Right kidney (tissue), 1 donor: Measurements from ENCODE around the gene SMIM1.
"Not testable (repeated sequence)": the region's sequence is repeated elsewhere in the genome, so short reads cannot be mapped to it uniquely, and the experiment has no call there.

ENCODE experiments used
- DNase-seq: peaks from one replicate; pipeline ENCODE4 v3.0.0-alpha.2; 2016

Gene SMIM1

DNA sequence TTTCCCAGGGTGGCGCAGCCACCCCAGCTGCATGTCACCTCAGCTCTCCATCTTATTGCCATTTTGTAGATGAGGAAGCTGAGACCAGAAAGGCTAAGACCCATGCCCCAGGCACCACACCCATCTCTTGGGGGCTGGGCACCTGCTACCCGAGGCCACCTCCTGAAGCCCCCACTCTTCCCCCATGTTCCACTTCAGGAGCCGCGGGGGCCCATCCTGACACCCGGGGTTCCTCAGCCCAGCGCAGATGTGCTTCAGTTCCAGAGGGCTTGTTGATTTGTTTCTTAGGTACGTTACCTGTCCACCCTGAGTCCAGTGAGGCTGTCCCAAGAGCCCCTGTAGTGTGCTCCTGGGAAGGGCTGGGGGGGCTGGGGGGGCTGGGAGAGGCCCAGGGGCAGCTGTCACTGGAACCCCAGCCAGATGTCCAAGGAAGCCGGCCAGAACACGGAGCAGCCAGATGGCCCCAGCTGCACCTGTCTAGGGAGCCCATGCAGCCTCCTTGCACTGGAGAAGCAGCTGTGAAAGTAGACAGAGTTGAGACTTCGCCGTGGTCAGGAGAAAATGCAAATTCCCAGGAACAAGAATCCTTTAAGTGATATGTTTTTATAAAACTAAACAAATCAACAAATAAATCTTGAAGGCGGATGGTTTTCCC is 37.4 kb upstream of the SMIM1 start:
- DNase-seq: no peak

DNA sequence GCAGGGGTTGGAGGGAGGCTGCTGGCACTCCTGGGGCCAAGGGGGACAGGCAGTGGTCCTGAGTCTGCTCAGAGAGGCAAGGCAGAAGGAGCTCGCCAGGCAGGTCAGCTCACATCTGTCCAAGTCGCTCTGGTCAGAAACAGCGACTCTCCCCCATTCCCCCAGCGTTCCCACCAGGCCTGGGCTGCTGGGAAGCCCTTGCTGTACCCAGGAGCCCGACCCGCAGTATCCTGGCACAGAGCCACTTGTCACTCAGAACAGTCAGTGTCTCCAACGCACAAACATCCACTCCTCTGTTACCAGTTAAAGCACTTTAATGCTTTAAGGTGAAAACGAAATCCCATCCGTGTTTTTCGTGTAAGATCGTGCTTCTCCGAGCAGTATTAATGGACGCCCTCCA is 36.9 kb upstream of the SMIM1 start:
- no peak for DNase-seq

DNA sequence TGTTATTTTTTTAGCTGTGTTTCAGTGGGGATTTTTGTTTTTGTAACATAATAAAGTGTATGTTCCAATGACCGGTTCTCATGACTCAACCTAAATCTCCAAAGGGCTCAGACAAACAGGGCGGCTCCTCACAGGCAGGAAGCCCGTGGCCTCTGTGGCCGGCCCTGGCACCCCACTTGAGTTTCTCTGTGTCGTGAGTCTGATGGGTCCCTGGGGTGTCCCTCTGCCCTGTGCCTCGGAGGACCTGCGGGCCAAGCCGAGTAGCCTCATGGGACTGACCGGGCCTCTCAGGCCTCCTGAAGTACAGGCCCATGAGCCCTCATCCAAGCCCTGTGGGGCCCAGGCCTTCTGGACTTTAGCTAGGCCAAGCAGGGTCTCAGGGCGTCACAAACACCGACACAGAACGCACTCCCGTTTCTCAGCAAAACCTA is 36.4 kb upstream of the SMIM1 start:
- no peak for DNase-seq

DNA sequence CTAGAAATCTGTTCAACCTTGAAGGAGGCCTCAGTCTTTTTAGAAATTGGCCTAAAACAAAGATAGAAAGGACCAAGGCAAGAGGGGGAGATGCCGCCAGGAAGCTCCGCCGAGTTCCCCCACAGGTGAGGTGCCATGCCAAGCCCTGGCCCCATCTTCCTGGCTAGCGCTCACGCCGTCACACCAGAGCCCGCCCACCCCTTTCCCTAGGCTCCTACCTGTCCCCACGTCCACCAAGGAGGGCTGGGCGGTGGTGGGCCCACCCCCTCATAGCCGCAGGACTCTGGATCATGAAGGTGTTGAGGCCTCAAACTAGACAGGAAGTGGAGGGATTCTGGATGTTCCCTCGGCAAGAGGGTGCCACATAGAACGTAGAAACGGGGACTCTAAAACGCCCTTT is 35.8 kb upstream of the SMIM1 start:
- DNase-seq: no peak

DNA sequence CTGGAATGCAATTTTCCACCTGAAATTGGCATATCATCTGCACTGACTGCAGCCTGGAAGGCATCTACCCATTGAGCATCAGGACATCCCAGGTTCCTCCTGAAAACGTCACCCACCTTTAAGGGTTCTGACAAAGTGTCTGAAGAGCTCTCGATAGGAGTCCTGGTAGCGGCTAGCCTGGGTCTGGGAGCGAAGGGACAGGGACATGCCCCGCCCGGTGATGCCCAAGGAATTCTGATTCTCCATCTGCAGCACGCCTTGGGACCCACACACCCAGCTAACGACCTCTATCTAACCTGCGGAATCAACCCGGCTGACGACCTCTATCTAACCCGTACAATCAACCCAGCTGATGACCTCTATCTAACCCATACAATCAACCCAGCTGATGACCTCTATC is 33.6 kb upstream of the SMIM1 start:
- DNase-seq: no peak

DNA sequence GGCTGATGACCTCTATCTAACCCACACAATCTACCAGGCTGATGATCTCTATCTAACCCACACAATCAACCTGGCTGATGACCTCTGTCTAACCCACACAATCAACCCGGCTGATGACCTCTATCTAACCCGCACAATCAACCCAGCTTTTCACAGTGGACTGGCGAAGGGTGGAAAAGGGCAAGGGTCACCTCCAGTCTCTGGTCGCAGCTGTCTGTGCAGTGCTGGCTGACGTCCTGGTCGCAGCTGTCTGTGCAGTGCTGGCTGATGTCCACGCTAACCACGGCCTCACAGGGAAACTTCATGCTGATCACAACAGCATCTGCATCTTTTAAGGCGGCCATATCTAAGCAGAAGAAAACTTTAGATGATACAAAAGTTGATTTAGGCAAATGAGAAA is 32.5 kb upstream of the SMIM1 start:
- no peak for DNase-seq

DNA sequence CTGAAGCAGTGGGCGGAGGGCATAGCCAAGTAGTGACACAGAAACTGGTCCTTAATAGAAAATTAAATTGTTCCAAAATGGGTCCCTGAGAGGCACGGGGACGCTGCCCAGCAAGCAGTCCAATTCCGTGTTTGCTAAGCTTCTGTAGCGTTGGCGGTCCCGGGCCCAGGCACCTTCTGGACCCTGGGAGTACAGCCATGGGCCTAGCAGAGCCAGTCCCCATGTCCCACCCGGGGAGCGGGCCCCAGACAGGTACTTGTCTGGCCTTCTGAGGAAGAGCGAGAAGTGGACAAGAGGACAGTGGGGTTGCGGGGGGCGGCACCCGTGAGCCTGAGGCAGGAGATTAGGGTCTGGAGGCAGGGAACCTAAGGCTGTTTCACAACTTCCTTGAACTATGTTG is 31.8 kb upstream of the SMIM1 start:
- no peak for DNase-seq

DNA sequence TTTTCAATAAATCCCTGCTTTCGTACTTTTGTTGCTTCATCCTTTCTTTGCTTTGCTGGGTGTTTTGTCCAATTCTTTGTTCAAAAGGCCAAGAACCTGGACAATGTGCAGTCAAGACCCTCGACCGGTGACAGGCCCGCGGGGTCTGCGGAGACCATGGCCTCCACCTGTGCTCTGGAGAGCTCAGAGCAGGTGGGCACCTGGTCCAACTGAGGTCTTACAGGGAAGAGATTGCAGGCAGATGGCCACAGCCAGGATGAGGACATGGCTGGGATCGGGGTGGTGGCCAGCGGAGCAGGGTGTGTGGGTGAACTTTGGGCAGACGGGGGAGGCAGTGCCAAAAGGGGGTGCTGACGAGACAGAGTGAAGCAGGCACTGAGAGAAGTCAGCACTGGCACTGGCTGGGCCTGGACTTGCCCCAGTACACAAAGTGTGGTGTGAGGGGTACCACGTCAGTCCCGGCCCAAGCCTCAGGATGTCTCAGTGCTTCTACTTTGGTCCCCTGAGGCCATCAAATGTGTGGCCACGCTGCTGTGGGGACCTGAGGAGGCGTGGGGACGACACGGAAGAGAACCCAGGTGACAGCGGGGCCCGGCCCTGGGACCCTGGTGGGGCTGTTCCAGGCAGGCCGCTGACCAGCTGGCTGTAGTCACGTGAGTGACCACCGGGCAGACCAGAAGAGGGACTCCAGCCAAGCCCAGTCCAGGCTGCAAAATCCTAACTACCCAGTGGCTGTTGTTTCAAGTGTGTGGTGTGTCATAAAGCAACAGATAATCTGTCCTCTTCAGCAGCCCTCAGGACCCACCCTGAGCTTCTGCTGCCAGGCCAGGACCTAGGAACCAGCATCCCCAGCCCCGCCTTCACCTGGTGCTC is 30.7 kb upstream of the SMIM1 start:
- DNase-seq: no peak

DNA sequence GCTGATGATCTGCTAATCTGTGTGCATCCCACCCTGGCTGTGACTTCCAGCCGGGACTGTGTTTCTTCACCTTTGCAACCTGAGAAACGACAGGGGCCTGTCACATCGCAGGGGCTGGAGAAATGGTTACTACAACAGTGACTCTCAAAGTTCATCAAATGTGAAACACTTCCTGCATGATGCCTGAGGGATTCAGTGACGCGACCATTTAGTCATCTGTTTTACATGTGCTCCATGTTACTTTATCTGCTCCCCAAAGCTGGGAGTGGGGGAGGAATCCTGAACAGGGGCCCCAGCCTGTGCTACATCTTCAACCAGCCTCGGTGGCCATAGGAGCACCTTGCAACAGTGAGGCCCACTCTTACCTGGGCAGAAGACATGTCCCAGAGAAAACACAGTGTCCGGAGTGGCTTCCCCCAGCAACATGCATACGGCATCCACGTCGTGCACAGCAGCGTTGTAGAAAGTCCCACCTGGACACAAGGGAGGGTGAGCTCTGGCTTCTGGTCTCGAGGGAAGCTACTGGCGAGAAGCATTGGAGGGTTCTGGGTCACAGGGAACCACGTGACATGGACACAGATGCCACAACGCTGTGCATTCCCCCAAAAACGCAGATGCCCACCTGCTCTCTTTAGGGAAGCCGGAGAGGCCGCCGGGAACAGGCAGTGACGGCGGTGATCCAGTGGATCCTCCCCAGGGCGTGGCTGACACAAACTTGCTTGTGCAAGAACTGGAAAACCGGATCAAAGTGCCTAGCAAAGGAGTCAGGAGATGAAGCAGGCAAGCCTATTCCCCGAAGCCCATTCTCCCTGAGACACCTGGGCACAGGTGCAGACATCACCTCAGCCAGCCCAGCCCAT is 29.9 kb upstream of the SMIM1 start:
- DNase-seq: no peak

DNA sequence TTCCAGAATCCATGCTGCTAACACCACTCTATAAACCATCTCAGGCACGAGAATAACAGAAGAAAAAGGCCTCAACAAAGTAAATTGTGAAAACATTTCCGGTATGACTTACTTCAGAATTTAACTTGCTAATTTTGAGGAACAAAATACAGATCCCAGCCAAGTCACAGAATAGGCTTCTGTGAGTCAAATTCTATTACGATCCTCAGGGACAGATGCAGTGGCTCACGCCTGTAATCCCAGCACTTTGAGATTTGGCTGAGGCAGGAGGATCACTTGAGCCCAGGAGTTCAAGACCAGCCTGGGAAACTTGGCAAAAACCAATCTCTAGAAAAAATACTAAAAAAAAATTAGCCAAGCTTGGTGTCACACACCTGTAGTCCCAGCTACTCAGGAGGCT is 29.1 kb upstream of the SMIM1 start:
- no peak for DNase-seq

DNA sequence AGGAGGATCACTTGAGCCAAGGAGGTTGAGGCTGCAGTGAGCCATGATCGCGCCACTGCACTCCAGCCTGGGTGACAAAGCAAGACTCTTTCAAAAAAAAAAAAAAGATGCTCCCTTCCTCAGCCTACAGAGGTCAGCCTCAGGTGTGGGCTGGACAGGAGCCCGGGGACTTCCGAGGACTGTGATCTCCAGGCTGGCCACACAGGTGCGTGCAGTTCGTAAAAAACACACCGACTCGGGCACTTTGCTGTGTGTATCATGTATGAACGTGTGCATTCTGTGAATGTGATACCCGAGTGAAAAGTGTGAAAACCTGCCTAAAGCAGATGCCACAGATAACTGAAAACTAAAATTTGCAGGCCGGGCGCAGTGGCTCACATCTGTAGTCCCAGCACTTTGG is 28.7 kb upstream of the SMIM1 start:
- no peak for DNase-seq

DNA sequence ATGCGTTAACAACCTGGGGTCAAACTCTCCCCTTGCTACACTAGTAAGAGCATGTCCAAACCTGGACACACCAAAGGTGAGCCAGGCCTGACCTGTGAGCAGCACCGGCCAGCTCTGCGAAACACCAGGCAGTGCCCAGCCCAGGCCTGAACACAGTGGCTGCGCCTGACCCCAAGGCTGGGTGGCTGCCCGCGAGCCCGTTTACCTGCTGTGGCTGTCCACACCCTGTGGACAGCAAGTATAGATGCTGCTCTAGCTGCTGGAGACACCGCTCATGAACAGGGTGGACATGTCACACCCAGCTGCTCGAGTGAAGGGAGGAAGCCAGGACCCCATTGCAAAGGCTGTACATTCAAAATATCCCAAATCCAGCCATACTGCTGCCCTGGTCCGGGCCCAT is 27.9 kb upstream of the SMIM1 start:
- DNase-seq: no peak

DNA sequence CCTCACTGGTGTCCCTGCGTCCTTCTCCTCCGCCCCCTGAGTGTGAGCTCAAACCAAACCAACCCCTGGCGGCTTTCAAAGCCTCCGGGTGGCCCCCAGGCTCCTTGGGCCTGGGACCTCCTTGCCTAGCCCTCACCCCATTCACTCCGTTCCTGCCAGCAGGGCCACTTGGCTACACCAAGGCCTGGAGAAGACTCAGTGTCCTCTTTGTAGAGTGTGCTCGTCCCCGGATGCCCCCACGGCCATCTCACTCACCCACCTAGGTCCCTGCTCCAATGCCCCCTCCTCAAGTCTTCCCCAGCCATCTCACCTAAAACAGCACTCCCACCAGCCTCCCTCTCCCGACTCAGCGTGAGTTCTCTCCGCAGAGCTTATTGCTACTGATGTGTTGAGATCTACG is 27.5 kb upstream of the SMIM1 start:
- no peak for DNase-seq

DNA sequence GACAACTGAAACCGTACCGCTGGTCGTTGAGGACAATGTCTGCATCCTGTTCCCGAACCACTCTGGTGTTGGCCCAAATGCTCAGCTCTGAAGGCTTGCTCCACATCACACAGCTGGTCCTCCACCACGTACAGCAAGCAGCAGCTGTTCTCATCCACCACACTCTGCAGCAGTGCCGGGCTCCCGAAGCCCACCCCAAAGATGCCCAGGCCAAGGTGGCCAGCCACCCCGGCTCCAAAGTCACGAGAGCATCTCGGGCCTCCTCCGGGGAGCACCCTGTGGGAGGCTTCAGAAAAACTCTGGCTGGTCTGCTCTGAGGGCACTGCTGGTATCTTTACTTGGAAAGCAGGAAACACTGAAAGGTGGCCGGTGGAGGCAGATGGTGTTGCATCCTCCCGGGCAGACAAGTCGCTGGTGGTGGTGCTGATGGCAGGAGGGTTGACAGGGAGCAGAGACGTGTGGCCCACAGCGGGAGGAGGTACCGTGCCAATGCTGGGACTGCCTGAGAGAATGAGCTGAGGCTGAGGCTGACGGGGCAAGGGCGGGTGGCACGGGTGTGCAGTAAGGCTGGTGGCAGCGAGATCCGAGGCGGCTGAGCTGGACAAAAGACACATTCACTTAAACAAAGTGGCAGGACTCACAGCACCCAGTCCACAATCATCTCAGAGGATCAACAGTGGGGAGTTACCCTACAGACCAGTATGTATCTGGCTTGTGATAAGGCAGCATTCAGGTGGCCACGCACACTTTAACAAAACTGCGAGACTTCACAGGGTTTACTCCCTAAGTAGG is 26.8 kb upstream of the SMIM1 start:
- no peak for DNase-seq

DNA sequence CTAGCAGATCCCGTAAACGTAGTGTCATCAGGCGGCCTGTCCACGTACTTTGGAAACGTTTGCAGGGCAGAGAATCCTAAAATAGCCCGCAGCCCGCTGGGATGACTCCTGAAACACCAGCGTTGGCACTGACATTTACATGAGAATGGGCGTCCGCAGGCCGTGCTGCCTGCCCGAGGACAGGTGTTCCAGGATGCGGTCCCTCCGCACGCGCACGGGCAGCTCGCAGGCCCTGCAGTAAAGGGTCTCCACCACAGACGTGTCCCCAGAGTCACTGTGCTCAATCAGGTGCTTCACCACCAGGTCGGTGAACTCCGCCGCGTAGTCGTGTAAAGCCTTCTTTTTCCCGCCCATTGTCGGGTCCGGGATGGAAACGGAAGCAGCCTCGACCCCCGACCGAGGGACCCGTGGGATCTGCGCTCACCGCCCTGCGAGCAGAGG is 26.1 kb upstream of the SMIM1 start:
- no peak for DNase-seq

DNA sequence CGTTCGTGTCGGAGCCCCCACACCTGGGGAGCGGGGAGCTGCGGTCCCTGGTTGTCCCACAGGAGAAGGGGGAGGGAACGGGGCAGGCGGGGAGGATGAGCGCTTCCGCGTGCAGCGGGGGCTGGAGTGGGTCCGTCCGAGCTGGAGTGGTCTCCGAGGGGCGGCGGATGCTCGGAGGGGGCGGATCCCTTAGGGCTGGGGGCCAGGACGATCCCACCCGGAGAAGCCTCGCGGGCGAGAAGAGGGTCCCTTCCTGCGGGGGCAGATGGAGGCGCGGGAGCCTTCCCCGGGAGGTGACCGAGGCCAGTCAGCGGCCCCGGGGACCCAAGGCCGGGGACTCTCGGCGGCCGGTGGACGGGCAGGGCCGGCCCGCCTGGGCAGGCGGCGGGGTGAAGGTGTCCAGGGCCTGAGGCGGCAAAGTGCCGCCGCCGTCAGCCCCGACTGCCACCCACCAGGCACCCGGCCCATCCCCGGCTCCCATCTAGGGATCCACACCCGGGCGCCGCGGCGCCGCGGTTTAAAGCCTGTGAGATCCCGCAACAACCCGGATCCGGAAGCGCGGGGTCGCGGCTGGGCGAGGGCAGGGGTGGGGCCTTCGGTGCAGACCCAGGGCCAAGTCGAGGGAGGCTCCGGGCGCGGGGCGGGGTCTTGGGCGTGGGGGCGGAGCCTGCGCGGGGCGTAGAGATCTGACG is 25.6 kb upstream of the SMIM1 start:
- DNase-seq: peak; percentile 75

DNA sequence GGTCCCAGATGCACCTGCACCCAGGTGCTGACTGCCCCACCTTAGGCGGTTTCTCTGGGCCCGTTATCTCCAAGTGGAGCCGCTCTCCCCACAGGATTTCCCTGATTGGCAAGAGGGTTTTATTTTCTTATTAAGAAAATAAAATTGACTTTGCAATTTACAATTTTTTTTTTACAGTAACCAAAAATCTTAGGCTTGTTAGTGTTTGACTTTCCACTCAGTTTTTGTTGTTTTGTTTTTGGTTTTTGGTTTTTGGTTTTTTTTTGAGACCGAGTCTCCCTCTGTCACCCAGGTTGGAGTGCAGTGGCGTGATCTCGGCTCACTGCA is 25.1 kb upstream of the SMIM1 start:
- DNase-seq: no peak

DNA sequence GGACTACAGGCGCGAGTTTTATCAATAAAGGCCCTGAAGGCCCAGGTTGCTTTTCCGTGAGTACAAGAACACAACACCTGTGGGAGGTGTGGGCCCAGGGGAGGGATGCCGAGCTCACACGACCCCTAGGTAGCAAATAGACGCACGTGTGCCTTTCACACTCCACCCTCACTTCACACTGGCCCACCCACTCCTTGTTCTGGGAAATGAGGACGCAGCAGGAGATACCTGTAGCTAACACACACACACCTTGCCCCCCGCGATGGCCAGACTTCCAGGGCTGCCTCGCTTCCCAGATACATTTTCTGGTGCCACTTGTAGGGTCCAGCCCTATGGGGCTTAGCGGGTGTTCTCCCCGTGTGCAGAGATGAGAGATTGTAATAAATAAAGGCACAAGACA is 24.6 kb upstream of the SMIM1 start:
- no peak for DNase-seq

DNA sequence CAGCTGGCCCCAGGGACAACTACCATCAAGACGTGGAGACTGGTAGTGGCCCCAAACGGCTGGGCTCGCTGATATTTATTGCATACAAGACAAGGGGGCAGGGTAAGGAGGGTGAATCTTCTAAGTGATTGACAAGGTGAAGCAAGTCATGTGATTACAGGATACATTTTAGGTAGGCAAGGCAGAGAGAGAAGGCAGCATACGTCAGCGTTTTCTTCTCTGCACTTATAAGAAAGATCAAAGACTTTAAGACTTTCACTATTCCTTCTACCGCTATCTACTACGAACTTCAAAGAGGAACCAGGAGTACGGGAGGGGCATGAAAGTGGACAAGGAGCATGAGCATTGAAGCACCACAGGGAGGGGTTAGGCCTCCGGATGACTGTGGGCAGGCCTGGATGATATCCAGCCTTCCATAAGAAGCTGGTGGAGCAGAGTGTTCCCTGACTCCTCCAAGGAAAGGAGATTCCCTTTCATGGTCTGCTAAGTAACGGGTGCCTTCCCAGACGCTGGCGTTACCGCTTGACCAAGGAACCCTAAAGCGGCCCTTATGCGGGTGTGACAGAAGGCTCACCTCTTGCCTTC is 24.1 kb upstream of the SMIM1 start:
- DNase-seq: not testable (repeated sequence)

DNA sequence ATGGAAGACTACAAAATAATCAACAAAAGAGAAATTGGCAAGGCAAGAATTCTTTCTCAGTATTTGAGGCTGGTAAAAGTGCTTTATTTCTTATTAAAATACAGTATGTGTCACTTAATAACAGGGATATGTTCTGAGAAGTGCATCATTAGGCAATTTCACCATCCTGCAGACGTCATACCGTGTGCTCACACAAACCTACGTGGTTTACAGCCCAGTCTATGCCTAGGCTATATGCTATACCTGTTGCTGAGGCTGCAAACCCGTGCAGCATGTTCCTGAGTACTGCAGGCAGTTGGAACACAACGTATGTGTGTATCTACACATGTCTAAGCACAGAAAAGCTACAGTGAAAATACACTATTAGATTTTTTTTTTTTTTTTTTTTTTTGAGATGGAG is 23.0 kb upstream of the SMIM1 start:
- no peak for DNase-seq

DNA sequence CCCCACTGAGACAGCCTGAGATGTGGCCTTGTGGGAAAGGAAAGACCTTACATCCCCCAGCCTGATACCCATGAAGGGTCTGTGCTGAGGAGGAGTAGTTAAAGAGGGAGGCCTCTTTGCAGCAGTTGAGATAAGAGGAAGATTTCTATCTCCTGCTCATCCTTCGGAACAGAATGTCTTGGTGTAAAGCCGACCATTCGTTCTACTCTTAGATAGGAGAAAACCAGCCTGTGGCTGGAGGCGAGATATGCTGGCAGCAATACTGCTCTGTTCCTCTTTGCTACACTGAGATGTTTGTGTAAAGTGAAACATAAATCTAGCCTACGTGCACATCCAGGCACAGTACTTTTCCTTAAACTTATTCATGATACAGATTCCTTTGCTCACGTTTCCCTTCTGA is 21.8 kb upstream of the SMIM1 start:
- DNase-seq: no peak
